Suppressor macrophage (primary cell): ENCODE data around the gene FBXL22.
A peak's percentile ranks its signal among the peaks of the same experiment; 100 is the strongest.

Source experiments
- DNase-seq, 4 experiments: peaks; one replicate each; pipeline ENCODE4 v3.0.0-alpha.2; 2020 to 2022
- total RNA-seq, 17 experiments: gene quantifications; one replicate each; lab custom pipeline; 2026; ENCODE audit warnings: mixed read lengths in 6 of 17, inconsistent platforms in 3 of 17; lab: John Stamatoyannopoulos, UW

Gene FBXL22
- 0 to 1.4 (median 0.21) reads per million in 17 experiments for total RNA-seq

- DNase-seq: no peak
These were observed at the start of gene FBXL22 for GRCh38 chr15:63597038-63597790. Gene FBXL22 (plus strand): TSS chr15:63597387. CDS start chr15:63597393, 6 bp downstream.

GRCh38 chr15:63551400-63551799 is 45.8 kb upstream of the FBXL22 start:
- DNase-seq: peak in 2 of 4 experiments; percentile 59 to 60

GRCh38 chr15:63553388-63553791 is 43.8 kb upstream of the FBXL22 start:
- DNase-seq: peak; percentile 19 to 65 (median 59)

GRCh38 chr15:63554337-63554927 is 42.8 kb upstream of the FBXL22 start:
- no peak for DNase-seq

GRCh38 chr15:63555507-63555906 is 41.7 kb upstream of the FBXL22 start:
- no peak for DNase-seq

- DNase-seq: no peak
These were observed 40.9 kb upstream of the FBXL22 start for GRCh38 chr15:63556246-63556645.

GRCh38 chr15:63556736-63557135 is 40.5 kb upstream of the FBXL22 start:
- no peak for DNase-seq

- DNase-seq: no peak
These were observed 37.4 kb upstream of the FBXL22 start for GRCh38 chr15:63559753-63560152.

GRCh38 chr15:63560741-63561448 is 36.3 kb upstream of the FBXL22 start:
- no peak for DNase-seq

- no peak for DNase-seq
These were observed 33.1 kb upstream of the FBXL22 start for GRCh38 chr15:63564093-63564492.

- DNase-seq: peak in 3 of 4 experiments; percentile 24 to 34 (median 31)
These were observed 31.5 kb upstream of the FBXL22 start for GRCh38 chr15:63565536-63566186.

GRCh38 chr15:63572749-63573464 is 24.3 kb upstream of the FBXL22 start:
- no peak for DNase-seq

GRCh38 chr15:63573533-63573932 is 23.7 kb upstream of the FBXL22 start:
- no peak for DNase-seq

GRCh38 chr15:63575312-63575711 is 21.9 kb upstream of the FBXL22 start:
- DNase-seq: no peak

GRCh38 chr15:63576441-63576840 is 20.7 kb upstream of the FBXL22 start:
- DNase-seq: no peak

GRCh38 chr15:63582179-63582578 is 15.0 kb upstream of the FBXL22 start:
- DNase-seq: no peak

- DNase-seq: no peak
These were observed 14.3 kb upstream of the FBXL22 start for GRCh38 chr15:63582718-63583426.

- no peak for DNase-seq
These were observed 10.4 kb upstream of the FBXL22 start for GRCh38 chr15:63586790-63587189.

GRCh38 chr15:63587527-63587926 is 9.7 kb upstream of the FBXL22 start:
- DNase-seq: no peak

GRCh38 chr15:63588826-63589225 is 8.4 kb upstream of the FBXL22 start:
- peak in 1 of 4 experiments; percentile 22 for DNase-seq
